HFFc6 (cell line): ENCODE measurements around the gene MUC5B. TPM values are rescaled to one million over a fixed set of nuclear protein-coding genes. Genes with fewer than 3 reads are reported as not detected.

Experiments
- DNase-seq: peaks from one replicate; pipeline ENCODE4 v3.0.0-alpha.2; 2018
- H3K27ac Mint-ChIP-seq: 2 replicates; pipeline ENCODE4 v1.8.0; 2020; ENCODE audit warnings: mild to moderate bottlenecking, mixed read lengths
- H3K27me3 Mint-ChIP-seq: 2 replicates; pipeline ENCODE4 v1.8.0; 2021; ENCODE audit warnings: mild to moderate bottlenecking, moderate library complexity, mixed read lengths; ENCODE audit not compliant: insufficient read depth
- H3K36me3 Mint-ChIP-seq: 2 replicates; pipeline ENCODE4 v1.8.0; 2021; ENCODE audit warnings: low read depth, mixed read lengths
- H3K4me1 Mint-ChIP-seq: 2 replicates; pipeline ENCODE4 v1.8.0; 2020; ENCODE audit warnings: low read depth, mixed read lengths
- H3K4me3 Mint-ChIP-seq: 2 replicates; pipeline ENCODE4 v1.8.0; 2020; ENCODE audit warnings: mild to moderate bottlenecking, moderate library complexity, mixed read lengths
- H3K9me3 Mint-ChIP-seq: 2 replicates; pipeline ENCODE4 v1.8.0; 2020; ENCODE audit warnings: mild to moderate bottlenecking, mixed read lengths
- total RNA-seq, 6 experiments: library from RNA; stranded (reverse); fragmentation: NEBNext Ultra II Directional; extraction: Animal tissue kit (Norgen Biotek cat#: 25700); gene quantifications; 2 replicates in 1 of 6; 3 replicates in 5 of 6; pipeline ENCODE4 v1.2.3, GENCODE V29; 2021
- TF ChIP-seq, protein P1 (sequence below): fragments of 200-600 bp; sonication (generic); IDR thresholded peaks from 2 replicates; pipeline ENCODE4 v1.5.0; 2021; ENCODE audit warnings: antibody characterized with exemption, mild to moderate bottlenecking

MUC5B gene
- total RNA-seq, 6 experiments from 2014 or later = not detected

DNA sequence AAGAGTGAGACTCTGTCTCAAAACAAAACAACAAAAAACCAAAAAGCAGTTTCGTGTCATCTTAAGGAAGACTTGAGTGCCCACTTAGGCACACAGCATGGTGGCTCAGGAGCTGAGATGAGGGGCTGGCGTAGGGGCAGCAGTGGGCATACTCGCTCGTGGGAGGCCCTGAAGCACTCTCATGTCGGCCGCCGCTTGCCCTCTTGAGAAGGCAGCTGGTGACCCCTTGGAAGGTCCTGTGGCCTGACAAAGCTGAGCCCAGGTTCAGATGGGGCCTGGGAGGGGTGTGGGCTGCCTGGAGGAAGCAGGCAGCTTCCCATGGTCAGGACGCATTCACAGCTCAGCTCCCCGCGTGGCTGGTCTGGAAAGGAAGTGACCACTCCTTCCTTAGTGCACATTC, 15.0 kb downstream of the MUC5B start:
- TF ChIP-seq, protein P1, sequence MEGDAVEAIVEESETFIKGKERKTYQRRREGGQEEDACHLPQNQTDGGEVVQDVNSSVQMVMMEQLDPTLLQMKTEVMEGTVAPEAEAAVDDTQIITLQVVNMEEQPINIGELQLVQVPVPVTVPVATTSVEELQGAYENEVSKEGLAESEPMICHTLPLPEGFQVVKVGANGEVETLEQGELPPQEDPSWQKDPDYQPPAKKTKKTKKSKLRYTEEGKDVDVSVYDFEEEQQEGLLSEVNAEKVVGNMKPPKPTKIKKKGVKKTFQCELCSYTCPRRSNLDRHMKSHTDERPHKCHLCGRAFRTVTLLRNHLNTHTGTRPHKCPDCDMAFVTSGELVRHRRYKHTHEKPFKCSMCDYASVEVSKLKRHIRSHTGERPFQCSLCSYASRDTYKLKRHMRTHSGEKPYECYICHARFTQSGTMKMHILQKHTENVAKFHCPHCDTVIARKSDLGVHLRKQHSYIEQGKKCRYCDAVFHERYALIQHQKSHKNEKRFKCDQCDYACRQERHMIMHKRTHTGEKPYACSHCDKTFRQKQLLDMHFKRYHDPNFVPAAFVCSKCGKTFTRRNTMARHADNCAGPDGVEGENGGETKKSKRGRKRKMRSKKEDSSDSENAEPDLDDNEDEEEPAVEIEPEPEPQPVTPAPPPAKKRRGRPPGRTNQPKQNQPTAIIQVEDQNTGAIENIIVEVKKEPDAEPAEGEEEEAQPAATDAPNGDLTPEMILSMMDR = no peak
- Mint-ChIP-seq H3K36me3 (0 out of 2 replicates have a peak, but pooled peaks cover 11% of the 10 kb centered on the region), H3K27me3 (peaks cover 1% of the 10 kb centered on the region), H3K4me3 (no peak overlapping the region), H3K27ac (no peak overlapping the region), H3K4me1 (no peaks in the 10 kb centered on the region), H3K9me3 (peaks cover 18% of the 10 kb centered on the region)
- DNase-seq = no peak

DNA sequence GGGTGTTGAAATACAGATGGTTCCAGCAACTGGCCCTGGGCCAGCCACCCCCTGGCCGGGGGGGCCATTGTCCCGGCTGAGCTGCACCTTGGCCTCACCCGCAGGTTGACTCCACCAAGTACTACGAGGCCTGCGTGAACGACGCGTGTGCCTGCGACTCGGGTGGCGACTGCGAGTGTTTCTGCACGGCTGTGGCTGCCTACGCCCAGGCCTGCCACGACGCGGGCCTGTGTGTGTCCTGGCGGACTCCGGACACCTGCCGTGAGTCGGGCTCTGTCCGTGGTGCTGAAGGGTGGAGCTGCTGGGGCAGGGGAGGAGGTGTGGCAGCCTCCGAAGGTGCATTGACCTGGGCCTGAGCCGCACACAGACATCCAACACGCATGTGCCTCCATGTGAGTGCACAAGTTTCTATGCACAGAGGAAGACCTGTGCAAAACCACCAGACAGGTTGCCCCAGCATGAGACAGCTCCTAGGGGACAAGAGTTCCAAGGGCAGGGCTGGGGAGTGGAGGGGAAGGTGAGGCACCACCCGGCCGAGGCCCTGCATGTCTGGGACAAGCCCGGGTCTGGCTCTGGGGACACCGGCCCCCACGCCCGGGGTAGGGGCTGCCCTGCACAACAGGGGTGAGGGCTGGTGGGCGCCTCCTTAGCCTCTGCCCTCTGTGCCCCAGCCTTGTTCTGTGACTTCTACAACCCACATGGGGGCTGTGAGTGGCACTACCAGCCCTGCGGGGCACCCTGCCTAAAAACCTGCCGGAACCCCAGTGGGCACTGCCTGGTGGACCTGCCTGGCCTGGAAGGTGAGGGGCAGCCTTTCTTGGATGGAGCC, 16.1 kb downstream of the MUC5B start:
- Mint-ChIP-seq H3K27me3 (peaks cover 1% of the 10 kb centered on the region), H3K4me3 (no peak overlapping the region), H3K4me1 (no peaks in the 10 kb centered on the region), H3K36me3 (0 out of 2 replicates have a peak, but pooled peaks cover 11% of the 10 kb centered on the region), H3K27ac (no peak overlapping the region), H3K9me3 (peaks cover 25% of the 10 kb centered on the region)
- DNase-seq = no peak
- TF ChIP-seq, protein P1 = no peak

DNA sequence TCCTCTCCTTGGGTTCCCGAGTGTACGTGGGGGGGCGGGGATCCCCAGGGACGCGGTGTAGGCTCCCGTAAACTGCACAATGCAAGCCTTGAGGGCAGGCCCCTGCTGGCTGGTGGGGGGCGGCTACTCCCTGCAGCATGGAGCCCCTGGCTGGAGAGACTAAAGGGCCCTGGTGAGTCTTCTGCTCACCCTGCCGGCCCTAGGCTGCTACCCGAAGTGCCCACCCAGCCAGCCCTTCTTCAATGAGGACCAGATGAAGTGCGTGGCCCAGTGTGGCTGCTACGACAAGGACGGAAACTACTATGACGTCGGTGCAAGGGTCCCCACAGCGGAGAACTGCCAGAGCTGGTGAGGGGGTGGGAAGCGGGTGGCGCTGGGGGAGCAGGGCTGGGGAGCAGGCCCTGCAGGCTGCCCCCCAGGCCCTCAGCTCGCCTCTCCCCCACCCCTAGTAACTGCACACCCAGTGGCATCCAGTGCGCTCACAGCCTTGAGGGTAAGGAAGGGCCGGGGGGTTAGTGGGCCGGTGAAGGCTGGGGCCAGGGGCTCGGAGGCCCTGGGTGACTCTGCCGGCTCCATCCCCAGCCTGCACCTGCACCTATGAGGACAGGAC, 16.8 kb downstream of the MUC5B start:
- DNase-seq = no peak
- H3K4me1 Mint-ChIP-seq = no peaks in the 10 kb centered on the region
- TF ChIP-seq, protein P1 = no peak
- peaks cover 1% of the 10 kb centered on the region for H3K27me3 Mint-ChIP-seq
- H3K9me3 Mint-ChIP-seq = peaks cover 25% of the 10 kb centered on the region
- no peak overlapping the region for H3K4me3 Mint-ChIP-seq
- no peak overlapping the region for H3K27ac Mint-ChIP-seq
- H3K36me3 Mint-ChIP-seq = 0 out of 2 replicates have a peak, but pooled peaks cover 11% of the 10 kb centered on the region

DNA sequence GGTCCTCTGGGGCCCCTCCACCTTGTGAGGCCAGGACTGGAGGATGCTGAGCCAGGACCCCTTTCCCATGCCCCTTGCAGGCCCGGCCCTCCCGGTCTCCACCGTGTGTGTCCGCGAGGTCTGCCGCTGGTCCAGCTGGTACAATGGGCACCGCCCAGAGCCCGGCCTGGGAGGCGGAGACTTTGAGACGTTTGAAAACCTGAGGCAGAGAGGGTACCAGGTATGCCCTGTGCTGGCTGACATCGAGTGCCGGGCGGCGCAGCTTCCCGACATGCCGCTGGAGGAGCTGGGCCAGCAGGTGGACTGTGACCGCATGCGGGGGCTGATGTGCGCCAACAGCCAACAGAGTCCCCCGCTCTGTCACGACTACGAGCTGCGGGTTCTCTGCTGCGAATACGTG, 17.9 kb downstream of the MUC5B start:
- Mint-ChIP-seq H3K36me3 (0 out of 2 replicates have a peak, but pooled peaks cover 11% of the 10 kb centered on the region), H3K9me3 (peaks cover 25% of the 10 kb centered on the region), H3K27me3 (peaks cover 1% of the 10 kb centered on the region), H3K4me1 (no peaks in the 10 kb centered on the region), H3K4me3 (no peak overlapping the region), H3K27ac (no peak overlapping the region)
- TF ChIP-seq, protein P1 = no peak
- DNase-seq = no peak

DNA sequence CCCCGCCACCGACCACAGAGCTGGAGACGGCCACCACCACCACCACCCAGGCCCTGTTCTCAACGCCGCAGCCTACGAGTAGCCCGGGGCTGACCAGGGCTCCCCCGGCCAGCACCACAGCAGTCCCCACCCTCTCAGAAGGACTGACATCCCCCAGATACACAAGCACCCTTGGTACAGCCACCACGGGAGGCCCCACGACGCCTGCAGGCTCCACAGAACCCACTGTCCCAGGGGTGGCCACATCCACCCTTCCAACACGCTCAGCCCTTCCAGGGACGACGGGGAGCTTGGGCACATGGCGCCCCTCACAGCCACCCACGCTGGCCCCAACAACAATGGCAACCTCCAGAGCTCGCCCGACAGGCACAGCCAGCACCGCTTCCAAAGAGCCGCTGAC, 18.8 kb downstream of the MUC5B start:
- Mint-ChIP-seq H3K4me1 (no peaks in the 10 kb centered on the region), H3K9me3 (peaks cover 29% of the 10 kb centered on the region), H3K27me3 (peaks cover 1% of the 10 kb centered on the region), H3K4me3 (no peak overlapping the region), H3K36me3 (0 out of 2 replicates have a peak, but pooled peaks cover 11% of the 10 kb centered on the region), H3K27ac (no peak overlapping the region)
- no peak for DNase-seq
- TF ChIP-seq, protein P1 = no peak
